NCI-H748 treated with DMSO at 0.1 percent for 48 hours (cell line): Measurements from ENCODE around the gene CHAC2.
"Not testable (repeated sequence)": the region's sequence is repeated elsewhere in the genome, so short reads cannot be mapped to it uniquely, and the experiment has no call there.

Source experiments
- DNase-seq: peaks from one replicate; lab custom pipeline; 2025; lab: John Stamatoyannopoulos, UW

The CHAC2 gene

DNA sequence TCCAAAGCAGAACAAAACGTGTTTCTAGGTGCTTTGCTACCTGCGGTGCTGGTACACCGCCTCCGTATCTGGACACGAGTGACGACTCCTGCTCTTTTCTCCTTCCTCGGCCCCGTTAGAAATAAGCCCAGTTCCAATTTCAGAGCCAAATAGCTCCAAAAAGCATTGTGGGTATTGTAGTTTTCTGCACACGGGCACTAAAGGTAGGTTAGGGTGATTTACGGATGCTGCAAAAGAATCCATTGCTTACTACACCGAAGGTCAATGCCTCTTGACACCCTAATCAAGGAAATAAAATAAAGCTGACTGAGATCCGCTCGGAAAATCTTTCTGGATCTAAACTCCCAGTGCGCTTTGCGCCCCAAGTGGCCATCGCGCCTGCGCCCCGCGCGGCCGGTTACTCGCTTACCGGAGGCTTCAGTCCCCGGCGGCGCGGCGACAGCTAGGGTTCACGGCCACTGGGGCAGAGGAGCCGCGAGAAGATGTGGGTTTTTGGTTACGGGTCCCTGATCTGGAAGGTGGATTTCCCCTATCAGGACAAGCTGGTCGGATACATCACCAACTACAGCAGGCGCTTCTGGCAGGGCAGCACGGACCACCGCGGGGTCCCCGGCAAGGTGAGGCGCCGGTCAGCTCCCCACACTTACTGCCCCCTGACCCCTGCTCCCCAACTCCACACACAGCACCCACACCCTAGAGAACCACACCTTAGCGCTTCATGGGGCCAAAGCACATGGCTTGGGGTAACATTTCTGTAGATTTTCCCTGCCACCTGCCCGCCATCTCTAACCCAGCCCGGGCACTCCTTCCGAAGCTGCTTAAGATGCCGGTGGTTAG, at the start of gene CHAC2:
Gene CHAC2, plus strand, starts transcription at position 400 of the 837 bp plus-strand sequence. Its CDS starts 83 bp downstream, at position 483.
- DNase-seq: peak; percentile 44

DNA sequence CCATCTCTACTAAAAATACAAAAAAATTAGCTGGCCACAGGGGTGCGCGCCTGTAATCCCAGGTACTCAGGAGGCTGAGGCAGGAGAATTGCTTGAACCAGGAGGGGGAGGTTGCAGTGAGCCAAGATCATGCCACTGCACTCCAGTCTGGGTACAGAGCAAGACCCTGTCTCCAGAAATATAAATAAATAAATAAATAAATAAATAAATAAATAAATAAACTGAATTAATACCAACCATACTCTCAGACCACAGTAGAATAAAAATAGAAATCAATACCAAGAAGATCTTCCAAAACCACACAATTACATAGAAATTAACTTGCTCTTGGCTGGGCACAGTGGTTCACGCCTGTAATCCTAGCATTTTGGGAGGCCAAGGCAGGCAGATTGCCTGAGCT, 46.7 kb upstream of the CHAC2 start:
- DNase-seq: not testable (repeated sequence)

- DNase-seq: no peak
These were observed 43.1 kb upstream of the CHAC2 start for GRCh38 chr2:53724536-53724935.

- no peak for DNase-seq
These were observed 41.9 kb upstream of the CHAC2 start for GRCh38 chr2:53725662-53726061.

GRCh38 chr2:53727921-53728320, 39.7 kb upstream of the CHAC2 start:
- no peak for DNase-seq

GRCh38 chr2:53729143-53729762, 38.4 kb upstream of the CHAC2 start:
- DNase-seq: no peak

GRCh38 chr2:53737091-53737490, 30.5 kb upstream of the CHAC2 start:
- no peak for DNase-seq

DNA sequence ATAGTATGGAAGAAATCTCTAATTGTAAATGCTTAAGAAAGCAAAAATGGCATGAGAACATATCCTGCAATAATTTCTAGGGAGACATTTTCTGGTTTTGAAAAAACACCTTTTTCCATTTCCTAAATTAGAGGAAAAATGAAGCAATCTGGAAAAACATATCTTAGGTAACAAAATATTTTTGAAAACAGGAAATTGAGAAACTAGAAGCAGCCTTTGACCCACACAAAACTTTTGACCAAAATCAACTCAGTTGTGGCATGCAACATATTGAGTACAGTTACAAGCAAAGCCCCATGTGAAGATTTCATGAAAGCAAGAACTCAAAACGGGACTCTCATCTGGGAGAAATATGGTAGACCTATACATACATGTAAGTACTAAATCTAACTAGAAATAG, 28.6 kb upstream of the CHAC2 start:
- DNase-seq: no peak

GRCh38 chr2:53740170-53740569, 27.4 kb upstream of the CHAC2 start:
- DNase-seq: no peak

DNA sequence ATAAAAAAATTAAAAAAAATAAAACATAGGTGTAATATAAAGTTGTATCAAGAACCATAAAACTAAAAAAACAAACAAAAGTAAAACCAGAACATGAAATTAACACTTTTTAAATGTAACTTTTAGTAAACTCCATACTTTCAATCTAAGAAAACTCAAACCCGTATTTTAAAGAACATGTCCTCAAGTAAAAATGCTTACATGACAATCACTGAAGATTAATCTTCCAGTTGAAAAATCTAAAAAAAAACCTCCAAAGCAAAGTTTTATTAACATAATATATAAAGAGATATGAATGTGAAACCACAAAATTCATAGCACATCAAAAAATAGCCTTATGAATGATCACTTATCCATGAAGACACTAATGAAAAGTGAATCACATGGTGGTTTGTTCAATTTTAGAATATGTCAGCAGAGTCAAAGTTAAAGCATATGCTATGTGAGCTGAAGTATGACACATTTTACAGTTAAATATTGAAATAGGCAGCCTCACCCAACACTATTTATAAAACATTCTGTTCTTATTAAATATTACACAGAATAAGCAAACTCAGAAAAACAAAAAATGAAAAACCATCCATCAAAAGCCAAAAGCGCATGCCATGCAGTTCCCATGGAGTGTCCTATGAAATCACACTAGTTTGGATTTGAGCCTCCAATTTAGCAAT, 23.1 kb upstream of the CHAC2 start:
- no peak for DNase-seq

DNA sequence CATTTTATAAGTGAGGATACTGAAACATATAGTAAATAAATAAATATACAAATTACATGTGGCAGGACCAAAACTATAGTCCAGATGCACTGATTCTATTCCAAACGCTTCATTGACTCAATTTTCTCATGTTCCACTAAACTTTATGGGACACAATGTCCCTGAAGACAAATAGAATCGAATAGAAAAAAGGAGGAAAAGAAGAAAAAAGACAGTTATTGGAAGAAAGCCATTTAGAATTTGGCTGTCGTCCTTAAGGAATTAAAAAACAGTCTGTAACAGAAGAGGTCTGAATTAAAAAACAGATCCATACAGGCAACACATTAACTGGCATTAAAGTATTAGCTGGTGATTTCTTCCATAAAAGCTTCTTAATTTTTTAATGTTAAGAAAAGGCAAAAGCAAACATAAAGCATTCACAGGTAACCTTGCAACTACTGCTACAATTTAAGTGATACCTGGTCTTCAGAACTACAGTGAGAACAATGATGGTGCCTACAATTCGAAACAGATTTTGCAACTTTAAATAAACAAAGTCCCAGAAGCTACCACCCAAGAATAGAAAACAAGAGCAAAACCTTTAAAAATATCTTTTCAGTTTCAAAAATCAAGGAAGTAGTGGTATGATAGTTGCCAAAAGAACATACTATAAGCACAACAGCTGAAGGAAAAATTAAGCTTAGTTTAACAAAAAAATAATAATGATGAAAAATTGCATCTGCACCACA, 17.4 kb upstream of the CHAC2 start:
- no peak for DNase-seq

GRCh38 chr2:53751728-53752127, 15.9 kb upstream of the CHAC2 start:
- no peak for DNase-seq

- DNase-seq: no peak
These were observed 15.2 kb upstream of the CHAC2 start for GRCh38 chr2:53752385-53752784.

GRCh38 chr2:53753041-53753440, 14.6 kb upstream of the CHAC2 start:
- DNase-seq: no peak

DNA sequence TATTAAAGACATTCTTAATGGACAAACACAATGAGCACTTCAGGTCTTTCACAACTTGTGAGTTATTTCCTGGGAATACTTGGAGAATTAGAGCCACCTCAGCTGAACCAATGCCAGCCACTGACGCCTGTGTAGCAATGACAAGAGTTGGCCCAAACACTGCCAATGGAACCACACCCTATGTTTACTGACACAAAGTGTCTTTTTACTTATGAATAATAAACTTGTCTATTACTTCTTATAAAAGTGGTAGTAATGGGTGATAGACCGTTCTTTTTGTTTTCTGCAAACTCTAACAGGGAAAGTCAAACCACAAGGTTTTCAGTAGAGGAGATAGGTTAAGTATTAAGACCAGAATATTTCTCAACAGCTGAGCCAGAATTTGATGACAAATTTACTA, 12.5 kb upstream of the CHAC2 start:
- no peak for DNase-seq

DNA sequence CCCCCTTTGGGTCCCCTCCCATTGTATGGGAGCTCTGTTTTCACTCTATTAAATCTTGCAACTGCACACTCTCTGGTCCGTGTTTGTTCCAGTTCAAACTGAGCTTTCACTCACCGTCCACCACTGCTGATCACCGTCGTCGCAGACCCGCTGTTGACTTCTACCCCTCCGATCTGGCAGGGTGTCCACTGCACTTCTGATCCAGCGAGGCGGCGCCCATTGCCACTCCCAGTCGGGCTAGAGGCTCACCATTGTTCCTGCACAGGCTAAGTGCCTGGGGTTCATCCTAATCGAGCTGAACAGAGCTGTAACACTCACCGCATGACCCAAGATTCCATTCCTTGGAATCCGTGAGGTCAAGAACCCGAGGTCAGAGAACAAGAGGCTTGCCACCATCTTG, 11.0 kb upstream of the CHAC2 start:
- DNase-seq: no peak

GRCh38 chr2:53757206-53757605, 10.4 kb upstream of the CHAC2 start:
- not testable (repeated sequence) for DNase-seq

DNA sequence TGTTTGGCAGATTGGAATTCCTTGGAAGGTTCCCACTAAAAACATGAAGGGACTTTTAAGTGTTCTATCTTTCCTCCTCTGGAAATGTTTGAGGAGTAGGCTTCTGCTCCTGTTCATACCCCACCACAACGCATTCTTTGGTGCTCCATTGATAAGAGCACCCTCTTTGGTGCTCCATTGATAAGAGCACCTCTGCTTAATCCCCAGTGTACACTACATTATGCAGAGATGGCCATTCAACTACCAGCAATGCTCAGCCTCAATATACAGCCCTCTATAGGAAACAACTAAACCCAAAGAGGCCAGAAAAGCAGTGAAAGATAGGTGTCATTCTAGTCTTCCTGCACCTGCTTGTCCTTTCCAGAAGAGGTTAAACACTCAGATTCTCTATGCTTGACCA, 1.8 kb upstream of the CHAC2 start:
- no peak for DNase-seq

DNA sequence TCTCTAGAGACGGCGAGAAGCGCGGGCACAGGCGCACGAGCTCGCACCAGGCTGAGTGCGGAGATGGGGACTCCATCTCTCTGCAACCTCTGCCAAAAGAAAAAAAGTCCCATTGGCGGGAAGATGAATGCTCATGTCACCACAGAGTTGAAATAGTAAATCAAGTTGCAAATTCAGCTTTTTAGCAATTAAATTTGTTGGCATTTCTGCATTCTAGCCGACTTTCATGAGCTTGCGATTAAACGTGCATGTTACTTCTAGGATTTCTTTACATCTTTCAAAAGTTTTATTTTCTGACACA, 588 bp downstream of the CHAC2 start:
- no peak for DNase-seq

- no peak for DNase-seq
These were observed 1.8 kb downstream of the CHAC2 start for GRCh38 chr2:53769318-53769945.

DNA sequence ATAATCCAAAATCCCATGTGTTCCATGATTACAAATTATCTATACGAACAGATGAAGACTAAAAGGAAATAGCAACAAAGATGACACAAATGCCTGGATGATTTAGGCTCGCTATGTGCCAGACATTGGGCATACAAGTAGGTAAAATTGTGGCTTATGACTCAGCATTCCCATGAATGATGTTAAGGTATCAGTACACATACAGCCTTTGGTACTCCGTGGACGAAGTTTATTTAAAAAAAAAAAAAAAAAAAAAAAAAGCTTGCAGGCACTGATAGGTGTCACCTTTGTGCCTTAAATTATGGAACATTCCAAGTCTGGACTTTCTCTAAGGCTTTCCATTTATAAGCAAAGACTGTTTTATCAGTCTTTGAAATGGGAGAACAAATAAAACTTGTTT, 2.7 kb downstream of the CHAC2 start:
- no peak for DNase-seq

DNA sequence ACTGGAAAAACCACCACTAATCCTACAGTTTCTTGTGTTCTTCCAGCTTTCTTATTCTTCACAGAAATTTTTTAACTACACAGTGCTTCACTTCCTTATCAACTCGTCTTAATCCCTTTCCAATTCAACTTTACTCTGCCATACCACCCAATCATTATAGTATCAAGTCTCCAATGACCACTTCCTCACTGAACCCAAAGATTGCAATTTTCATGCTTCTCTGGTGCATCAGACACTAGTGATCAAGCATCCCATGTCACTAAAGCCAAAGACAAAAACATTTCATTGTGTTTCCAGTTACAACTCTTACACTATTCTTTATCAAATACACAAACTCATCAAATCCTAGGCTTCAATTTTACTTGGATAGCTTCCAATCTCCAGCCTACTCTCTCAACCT, 9.5 kb downstream of the CHAC2 start:
- no peak for DNase-seq
